ENCODE measurements around the gene TGDS. TPM values are rescaled to one million over a fixed set of nuclear protein-coding genes. Genes with fewer than 3 reads are reported as not detected.

The TGDS gene
- total RNA-seq, 1 experiment from 2014 or later = 21.6 TPM

- DNase-seq (ENCODE audit: extremely low read depth, low read depth) = peak; percentile 97
These were observed 5.8 kb upstream of the TGDS start, which contains the start of gene GPR180 for GRCh38 chr13:94601446-94602431. GPR180 (plus strand) TSS chr13:94601857; CDS start chr13:94601928, 71 bp downstream.

GRCh38 chr13:94599877-94600276 is 3.9 kb upstream of the TGDS start:
- DNase-seq (ENCODE audit: extremely low read depth, low read depth) = no peak

GRCh38 chr13:94598281-94598680 is 2.3 kb upstream of the TGDS start:
- DNase-seq (ENCODE audit: extremely low read depth, low read depth) = no peak

DNA sequence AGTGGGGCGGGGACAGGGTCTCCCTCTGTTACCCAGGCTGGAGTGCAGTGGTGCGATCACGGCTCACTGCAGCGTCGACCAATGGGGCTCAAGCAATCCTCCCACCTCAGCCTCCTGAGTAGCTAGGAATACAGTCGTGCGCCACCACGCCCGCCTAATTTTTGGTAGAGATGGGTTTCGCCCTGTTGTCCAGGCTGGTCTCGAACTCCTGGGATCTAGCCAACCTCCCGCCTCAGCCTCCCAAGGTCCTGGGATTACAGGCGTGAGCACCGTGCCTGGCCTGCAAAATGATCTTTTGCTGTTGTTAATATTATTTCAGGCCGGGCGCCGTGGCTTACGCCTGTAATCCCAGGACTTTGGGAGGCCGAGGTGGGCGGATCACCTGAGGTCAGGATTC is 621 bp upstream of the TGDS start:
- DNase-seq (ENCODE audit: extremely low read depth, low read depth) = no peak

DNA sequence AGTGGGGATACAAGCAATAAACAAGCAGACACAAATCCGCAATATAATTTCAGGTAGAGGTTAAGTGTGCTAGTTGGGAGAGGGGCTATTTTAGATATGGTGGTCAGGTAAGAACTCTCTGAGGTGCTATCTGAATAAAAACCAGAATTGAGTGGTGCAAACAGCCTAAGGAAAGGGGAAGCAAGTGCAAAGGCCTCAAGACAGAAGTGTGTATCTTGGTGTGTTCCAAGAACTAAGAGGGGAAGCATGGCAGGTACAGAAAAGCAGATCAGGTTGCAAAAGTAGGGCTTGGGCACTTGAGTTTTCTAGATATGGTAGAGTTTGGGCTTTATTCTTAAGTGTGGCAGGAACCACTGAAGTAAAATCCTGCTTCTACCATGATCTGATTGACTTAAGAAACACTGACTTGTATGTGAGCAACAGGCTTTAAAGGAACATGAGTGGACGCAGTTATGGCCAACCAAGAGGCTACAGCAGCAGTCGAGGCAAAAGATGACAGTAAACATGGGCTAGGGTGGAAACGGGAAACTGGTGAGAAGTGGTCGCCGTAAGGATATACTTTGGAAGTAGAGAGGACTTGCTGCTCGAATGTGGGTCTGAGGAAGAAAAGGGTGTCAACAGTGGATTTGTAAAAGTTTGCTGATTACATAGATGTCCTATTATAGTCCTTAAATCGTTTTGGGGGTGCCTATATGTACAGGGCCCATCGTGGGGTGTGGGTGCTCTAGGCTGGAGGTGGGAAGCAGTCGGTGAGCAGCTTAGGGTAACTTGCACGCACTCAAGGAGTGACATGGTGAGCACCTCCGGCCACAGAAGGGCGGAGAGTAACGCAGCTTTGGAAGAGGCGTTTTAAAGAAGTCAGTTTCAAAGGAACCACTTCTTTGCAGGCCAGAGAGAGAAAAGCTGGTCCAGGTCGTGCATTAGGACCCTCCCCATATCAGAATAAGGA is 677 bp downstream of the TGDS start:
- DNase-seq (ENCODE audit: extremely low read depth, low read depth) = no peak

- DNase-seq (ENCODE audit: extremely low read depth, low read depth) = no peak
These were observed 5.2 kb downstream of the TGDS start for GRCh38 chr13:94590744-94591143.

GRCh38 chr13:94588541-94588940 is 7.4 kb downstream of the TGDS start:
- DNase-seq (ENCODE audit: extremely low read depth, low read depth) = no peak

DNA sequence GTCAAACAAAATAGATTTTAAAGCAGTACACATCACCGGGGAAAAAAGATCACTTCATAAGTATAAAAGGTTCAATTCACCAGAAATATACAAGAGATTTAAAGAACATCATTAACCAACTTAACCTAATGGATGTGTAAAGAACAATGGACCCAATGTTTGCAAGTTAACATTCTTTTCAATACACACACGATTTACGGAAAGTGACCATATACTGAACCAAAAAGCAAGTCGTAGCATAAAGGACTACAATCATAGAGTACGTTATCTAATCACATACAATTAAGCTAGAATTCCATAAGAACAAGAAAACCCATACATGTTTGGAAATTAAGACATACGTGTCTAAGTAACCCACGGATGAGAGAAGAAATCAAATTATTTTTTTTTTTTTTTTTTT is 9.6 kb downstream of the TGDS start:
- no peak for DNase-seq (ENCODE audit: extremely low read depth, low read depth)

- DNase-seq (ENCODE audit: extremely low read depth, low read depth) = no peak
These were observed 10.3 kb downstream of the TGDS start for GRCh38 chr13:94585543-94586101.

DNA sequence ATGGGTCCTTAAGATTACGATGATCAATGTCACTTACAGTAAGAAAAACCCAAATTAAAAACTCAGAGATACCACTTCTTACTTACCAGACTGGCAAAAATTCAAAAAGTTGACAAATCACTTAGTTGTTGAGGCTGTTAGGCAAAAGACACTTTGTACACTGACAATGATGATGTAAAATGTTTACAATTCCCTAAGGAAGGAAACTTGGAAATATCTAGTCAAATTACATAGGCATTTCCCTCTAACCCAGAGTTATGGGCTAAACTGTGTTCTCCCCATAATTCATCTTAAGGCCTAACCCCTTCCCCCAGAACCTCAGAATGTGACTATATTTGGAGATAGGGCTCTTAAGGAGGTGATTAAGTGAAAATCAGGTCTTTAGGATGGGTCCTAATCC is 12.0 kb downstream of the TGDS start:
- DNase-seq (ENCODE audit: extremely low read depth, low read depth) = no peak

DNA sequence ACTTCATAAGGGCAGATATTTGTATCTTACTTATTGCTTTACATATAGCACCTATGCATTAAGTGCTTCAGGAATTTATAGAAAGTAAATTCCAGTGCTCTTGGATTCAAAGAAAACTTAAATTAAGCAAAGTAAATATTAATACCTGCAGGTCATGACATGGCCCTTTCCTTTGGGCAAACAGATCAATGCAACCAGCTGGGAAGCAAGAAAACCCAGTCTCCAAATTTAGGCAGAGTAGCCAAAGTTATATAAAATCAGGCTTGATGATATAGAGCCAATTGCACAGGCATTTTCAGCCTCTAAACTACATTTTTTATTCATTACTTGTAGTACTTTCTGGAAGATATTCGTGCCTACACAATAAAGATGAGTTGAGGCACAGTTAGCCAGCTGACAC is 16.9 kb downstream of the TGDS start:
- DNase-seq (ENCODE audit: extremely low read depth, low read depth) = no peak

DNA sequence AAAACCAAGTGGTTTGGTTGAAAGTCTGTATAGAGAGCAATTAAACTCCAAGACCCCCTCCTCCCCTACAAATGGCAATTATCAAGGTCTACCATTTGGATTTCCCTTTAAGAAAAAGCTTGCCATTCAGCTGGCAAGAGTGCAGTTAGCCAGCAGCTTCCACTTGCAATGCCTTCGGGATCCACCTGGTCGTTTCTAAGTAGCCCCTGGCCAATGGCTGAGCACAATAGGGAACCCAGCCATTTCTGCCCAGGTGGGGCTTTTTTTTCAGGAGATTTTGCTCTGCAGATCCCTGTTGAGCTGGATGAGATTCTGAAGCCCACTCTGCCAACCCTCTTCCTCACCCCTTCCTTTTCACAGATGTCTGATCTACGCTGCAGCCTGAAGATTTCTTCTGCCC is 26.3 kb downstream of the TGDS start:
- DNase-seq (ENCODE audit: extremely low read depth, low read depth) = no peak

DNA sequence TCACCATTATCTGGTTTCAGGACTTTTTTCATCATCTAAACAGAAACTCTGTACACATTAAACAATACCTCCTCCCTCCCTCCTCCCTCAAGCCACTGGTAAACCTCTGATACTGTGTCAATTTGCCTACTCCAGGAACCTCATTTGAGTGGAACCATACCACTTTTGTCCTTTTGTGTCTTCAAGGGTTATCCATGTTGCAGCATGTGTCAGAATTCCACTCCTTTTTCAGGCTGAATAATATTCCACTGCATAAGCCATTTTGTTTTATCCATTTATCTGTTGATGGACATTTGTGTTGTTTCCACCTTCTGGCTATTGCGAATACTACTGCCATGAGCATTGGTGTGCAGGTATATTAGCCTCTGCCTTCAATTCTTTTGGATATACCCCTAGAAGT is 27.5 kb downstream of the TGDS start:
- no peak for DNase-seq (ENCODE audit: extremely low read depth, low read depth)

- no peak for DNase-seq (ENCODE audit: extremely low read depth, low read depth)
These were observed 28.4 kb downstream of the TGDS start for GRCh38 chr13:94567581-94567980.

DNA sequence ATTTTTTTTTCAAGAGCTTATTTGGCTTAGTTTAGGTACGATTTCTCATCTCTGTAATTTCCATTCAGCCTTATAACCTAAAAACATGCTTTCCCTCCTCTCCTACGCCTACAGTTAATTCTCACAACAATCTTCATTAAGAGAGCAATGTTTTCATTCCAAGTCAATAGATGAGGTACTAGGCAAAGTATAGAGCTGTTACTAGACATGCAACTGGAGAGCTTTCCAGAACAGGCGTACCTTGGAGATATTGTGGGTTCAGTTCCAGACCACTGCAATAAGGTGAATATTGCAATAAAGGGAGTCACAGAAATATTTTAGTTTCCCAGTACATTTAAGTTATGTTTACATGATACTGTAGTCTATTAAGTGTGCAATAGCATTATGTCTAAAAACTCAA is 34.8 kb downstream of the TGDS start:
- DNase-seq (ENCODE audit: extremely low read depth, low read depth) = no peak

- DNase-seq (ENCODE audit: extremely low read depth, low read depth) = no peak
These were observed 35.8 kb downstream of the TGDS start for GRCh38 chr13:94560116-94560515.

DNA sequence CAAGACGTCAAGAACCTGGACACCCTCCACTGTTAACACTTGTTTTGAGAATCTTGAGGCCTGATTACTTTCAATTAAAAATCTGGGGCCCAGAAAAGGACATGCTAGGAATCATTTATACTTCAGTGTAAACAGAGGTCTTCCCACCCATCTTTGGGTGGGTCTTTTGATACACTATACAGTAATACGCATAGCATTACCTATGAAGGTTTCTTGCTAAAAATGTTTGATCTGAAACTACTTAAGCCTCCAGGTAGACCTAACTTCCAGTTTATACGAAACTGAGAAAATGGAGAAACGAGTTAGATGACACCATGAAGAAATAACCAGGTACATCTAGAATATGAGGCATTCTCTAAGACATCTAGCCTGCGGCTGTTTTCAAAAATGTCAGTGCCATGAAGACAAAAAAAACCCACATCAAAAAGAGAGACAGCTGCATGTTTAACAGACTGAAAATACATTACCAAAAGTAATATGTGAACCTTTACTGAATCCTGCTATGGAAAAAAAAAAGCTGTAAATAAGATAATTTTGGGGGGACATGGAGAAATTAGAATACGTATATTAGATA is 36.6 kb downstream of the TGDS start:
- no peak for DNase-seq (ENCODE audit: extremely low read depth, low read depth)

DNA sequence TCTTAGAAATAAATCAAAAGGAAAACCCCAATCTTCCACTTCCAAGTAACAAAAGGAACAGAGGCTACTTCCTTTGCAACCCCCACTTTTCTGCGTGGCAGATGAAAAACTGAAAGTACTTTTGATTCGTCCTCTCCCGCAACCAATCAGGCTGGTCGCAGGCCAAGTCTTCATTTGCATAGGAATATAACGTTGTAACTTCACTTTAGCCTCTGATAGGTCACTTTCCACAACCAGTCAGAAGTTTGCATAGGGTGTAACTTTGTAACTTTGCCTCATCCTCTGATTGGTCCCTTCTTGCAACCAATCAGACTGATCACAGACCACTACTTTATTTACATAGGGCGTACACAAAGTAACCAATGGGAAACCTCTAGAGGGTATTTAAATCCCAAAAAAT is 37.2 kb downstream of the TGDS start:
- DNase-seq (ENCODE audit: extremely low read depth, low read depth) = no peak

DNA sequence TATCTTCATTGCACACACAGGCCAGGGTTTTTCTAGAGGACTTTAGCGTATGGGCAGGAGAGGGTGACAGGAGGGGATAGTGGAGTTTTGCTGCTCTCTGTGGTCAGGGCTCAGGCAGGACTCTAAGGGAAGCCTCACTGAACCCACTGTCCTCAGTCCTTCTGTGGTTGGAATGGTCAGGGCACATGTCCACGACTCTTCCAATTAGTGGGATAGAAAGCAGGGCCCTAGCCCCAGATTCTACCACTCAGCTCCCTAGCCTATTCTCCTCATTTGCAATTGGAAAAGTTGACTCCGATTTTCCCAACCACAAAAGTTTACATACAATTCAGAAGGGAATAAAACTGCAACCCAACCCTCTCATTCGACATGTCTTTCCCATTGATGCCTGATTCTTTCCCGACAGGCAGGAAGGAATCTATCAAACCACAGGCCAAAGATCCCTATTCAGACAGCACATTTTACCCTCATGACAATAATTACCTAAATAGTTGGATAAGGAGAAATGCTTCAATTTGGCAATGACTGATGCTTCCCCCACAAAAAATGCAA is 38.2 kb downstream of the TGDS start:
- DNase-seq (ENCODE audit: extremely low read depth, low read depth) = no peak

GRCh38 chr13:94556621-94557020 is 39.3 kb downstream of the TGDS start:
- DNase-seq (ENCODE audit: extremely low read depth, low read depth) = no peak
